H1 (cell line): ENCODE measurements around the gene SLC37A2. TPM values are rescaled to one million over a fixed set of nuclear protein-coding genes. Genes with fewer than 3 reads are reported as not detected.

Source experiments
- CTCF ChIA-PET: fragments of 300-600 bp; sonication (Branson Sonifier 250); formaldehyde crosslinking; loops from one replicate; lab custom pipeline; 2021; ENCODE audit not compliant: partially characterized antibody; lab: Charles Lee
- POLR2A ChIA-PET: fragments of 300-600 bp; sonication (Branson Sonifier 250); formaldehyde crosslinking; loops from one replicate; lab custom pipeline; 2021; ENCODE audit warnings: inconsistent platforms; ENCODE audit not compliant: partially characterized antibody; lab: Charles Lee
- DNase-seq, 2 experiments: peaks; one replicate each; pipeline versions ENCODE4 v3.0.0 to v3.0.0-alpha.2; 2010 to 2022; ENCODE audit warnings: low spot score in 2 of 2, low read depth in 1 of 2, mixed read lengths in 1 of 2
- FAIRE-seq: peaks from 2 replicates; lab custom pipeline; 2011; peaks lifted over from hg19 to GRCh38; lab: Jason Lieb, UNC
- H2AFZ ChIP-seq: 2 replicates; pipeline ENCODE4 v1.8.1; 2012; ENCODE audit warnings: low read length, inconsistent platforms
- H2AK5ac ChIP-seq: 2 replicates; pipeline ENCODE4 v1.6.1; 2013; ENCODE audit warnings: low read depth, low read length
- H2BK120ac ChIP-seq: replicated peaks from 2 replicates; pipeline ENCODE3; 2013; ENCODE audit warnings: low read depth, low read length, inconsistent platforms
- H2BK12ac ChIP-seq: 2 replicates; pipeline ENCODE4 v1.6.1; 2013; ENCODE audit warnings: low read depth, low read length
- H2BK15ac ChIP-seq: 2 replicates; pipeline ENCODE4 v1.6.1; 2013; ENCODE audit warnings: low read length
- H2BK20ac ChIP-seq: 2 replicates; pipeline ENCODE4 v1.6.1; 2013; ENCODE audit warnings: low read length
- H2BK5ac ChIP-seq: 2 replicates; pipeline ENCODE4 v1.6.1; 2013; ENCODE audit warnings: low read depth, low read length
- H3K14ac ChIP-seq: 2 replicates; pipeline ENCODE4 v1.6.1; 2013; ENCODE audit warnings: inconsistent platforms; ENCODE audit not compliant: insufficient read length
- H3K18ac ChIP-seq: 2 replicates; pipeline ENCODE4 v1.6.1; 2013; ENCODE audit warnings: low read length; ENCODE audit errors: extremely low read depth
- H3K23ac ChIP-seq: 2 replicates; pipeline ENCODE4 v1.6.1; 2013; ENCODE audit warnings: inconsistent platforms; ENCODE audit not compliant: insufficient read length
- H3K23me2 ChIP-seq: 2 replicates; pipeline ENCODE4 v1.6.1; 2013; ENCODE audit warnings: low read depth, low read length
- H3K27ac ChIP-seq: 2 replicates; pipeline ENCODE4 v1.6.1; 2011; ENCODE audit warnings: low read depth, low read length, inconsistent platforms
- H3K27me3 ChIP-seq, 4 experiments: replicated peaks in 1 of 4; 1 replicate in 1 of 4; 2 replicates in 3 of 4; pipeline versions ENCODE4 v1.6.1 to v1.8.1; 2011 to 2013; ENCODE audit warnings: low read length in 3 of 4, mild to moderate bottlenecking in 3 of 4, inconsistent platforms in 2 of 4, mixed read lengths in 2 of 4, moderate library complexity in 1 of 4; ENCODE audit not compliant: control insufficient read depth in 3 of 4, insufficient read depth in 3 of 4; ENCODE audit errors: extremely low read depth in 1 of 4
- H3K36me3 ChIP-seq, 4 experiments: 2 replicates each; pipeline versions ENCODE4 v1.6.1 to v1.8.1; 2011 to 2013; ENCODE audit warnings: mild to moderate bottlenecking in 4 of 4, low read length in 3 of 4, moderate library complexity in 2 of 4, control low read depth in 1 of 4, inconsistent platforms in 1 of 4; ENCODE audit not compliant: insufficient read depth in 4 of 4, control insufficient read depth in 2 of 4
- H3K4ac ChIP-seq: replicated peaks from 2 replicates; pipeline ENCODE3; 2013; ENCODE audit warnings: low read length, low read depth, mixed read lengths, inconsistent platforms; ENCODE audit not compliant: insufficient read length
- H3K4me1 ChIP-seq, 4 experiments: replicated peaks in 1 of 4; 1 replicate in 1 of 4; 2 replicates in 3 of 4; pipeline versions ENCODE4 v1.6.1 to v1.8.1; 2011 to 2013; ENCODE audit warnings: low read length in 3 of 4, inconsistent platforms in 2 of 4, mixed read lengths in 1 of 4; ENCODE audit not compliant: insufficient read depth in 4 of 4, control insufficient read depth in 3 of 4
- H3K4me2 ChIP-seq, 2 experiments: 2 replicates each; pipeline versions ENCODE4 v1.6.1 to v1.8.1; 2011 to 2013; ENCODE audit warnings: low read depth in 2 of 2, low read length in 2 of 2, control low read depth in 1 of 2, inconsistent platforms in 1 of 2, mild to moderate bottlenecking in 1 of 2; ENCODE audit not compliant: insufficient read depth in 1 of 2
- H3K4me3 ChIP-seq, 4 experiments: fragments of 200-600, 300-600 bp in 1 of 4; sonication (generic), shearing (Covaris generic), sonication (Bioruptor Twin) in 1 of 4; 2 replicates each; pipeline versions ENCODE4 v1.5.1 to v1.8.1; 2011 to 2016; ENCODE audit warnings: low read length in 4 of 4, low read depth in 3 of 4, control low read depth in 2 of 4, inconsistent platforms in 2 of 4, mild to moderate bottlenecking in 2 of 4, mixed read lengths in 1 of 4, moderate library complexity in 1 of 4; ENCODE audit not compliant: insufficient read depth in 2 of 4; ENCODE audit errors: extremely low read depth in 1 of 4
- H3K56ac ChIP-seq: replicated peaks from 2 replicates; pipeline ENCODE3; 2013; ENCODE audit warnings: low read depth, mild to moderate bottlenecking, mixed read lengths, low read length, inconsistent platforms; ENCODE audit not compliant: insufficient read length
- H3K79me1 ChIP-seq: 2 replicates; pipeline ENCODE4 v1.6.1; 2013; ENCODE audit warnings: low read depth, low read length, control low read depth
- H3K79me2 ChIP-seq, 2 experiments: 2 replicates each; pipeline versions ENCODE4 v1.6.1 to v1.8.1; 2012 to 2013; ENCODE audit warnings: low read length in 2 of 2, mild to moderate bottlenecking in 2 of 2, inconsistent platforms in 1 of 2; ENCODE audit not compliant: insufficient read depth in 2 of 2, control insufficient read depth in 1 of 2
- H3K9ac ChIP-seq, 4 experiments: replicated peaks in 1 of 4; 1 replicate in 1 of 4; 2 replicates in 3 of 4; pipeline versions ENCODE4 v1.6.1 to v1.8.1; 2011 to 2013; ENCODE audit warnings: low read depth in 3 of 4, low read length in 3 of 4, control low read depth in 2 of 4, mild to moderate bottlenecking in 2 of 4, moderate library complexity in 2 of 4, inconsistent platforms in 1 of 4; ENCODE audit errors: extremely low read depth in 1 of 4
- H3K9me3 ChIP-seq, 2 experiments: 2 replicates each; pipeline versions ENCODE4 v1.6.1 to v1.8.1; 2012 to 2013; ENCODE audit warnings: mild to moderate bottlenecking in 2 of 2, moderate library complexity in 2 of 2, control low read depth in 1 of 2, inconsistent platforms in 1 of 2, low read depth in 1 of 2, low read length in 1 of 2, mixed read lengths in 1 of 2; ENCODE audit not compliant: insufficient read depth in 2 of 2
- H4K20me1 ChIP-seq, 2 experiments: replicated peaks in 1 of 2; 2 replicates each; pipeline versions ENCODE3 to v1.8.1; 2011 to 2013; ENCODE audit warnings: inconsistent platforms in 2 of 2, low read length in 2 of 2, mild to moderate bottlenecking in 1 of 2; ENCODE audit not compliant: insufficient read depth in 2 of 2, control insufficient read depth in 1 of 2
- H4K5ac ChIP-seq: 2 replicates; pipeline ENCODE4 v1.6.1; 2013; ENCODE audit warnings: low read length, low read depth, mixed read lengths, inconsistent platforms; ENCODE audit not compliant: insufficient read length
- H4K8ac ChIP-seq: 2 replicates; pipeline ENCODE4 v1.8.0; 2013; ENCODE audit warnings: mild to moderate bottlenecking, moderate library complexity, low read length, inconsistent platforms; ENCODE audit not compliant: insufficient read depth; ENCODE audit errors: extremely low read depth
- H4K91ac ChIP-seq: replicated peaks from 2 replicates; pipeline ENCODE3; 2013; ENCODE audit warnings: low read length, mixed read lengths, inconsistent platforms; ENCODE audit not compliant: insufficient read length
- EZH2 ChIP-seq: fragments of 200-600 bp; sonication (generic); IDR thresholded peaks from 2 replicates; pipeline ENCODE4 v1.7.1; 2012; ENCODE audit warnings: low read depth, mild to moderate bottlenecking, moderate library complexity, low read length, inconsistent platforms; ENCODE audit not compliant: severe bottlenecking
- NRF1 ChIP-seq: IDR thresholded peaks from 2 replicates; pipeline ENCODE4 v1.6.1; 2011; ENCODE audit warnings: mild to moderate bottlenecking, low read depth, low read length, improper control_type of control experiment
- PHF8 ChIP-seq: fragments of 200-600 bp; sonication (generic); conservative IDR thresholded peaks from 2 replicates; pipeline ENCODE4 v1.7.1; 2012; ENCODE audit warnings: low read depth, mild to moderate bottlenecking, inconsistent platforms, low read length, moderate library complexity
- RBBP5 ChIP-seq: IDR thresholded peaks from 2 replicates; pipeline ENCODE4 v1.7.1; 2012; ENCODE audit warnings: low read depth, mild to moderate bottlenecking, inconsistent platforms, low read length, moderate library complexity, borderline replicate concordance
- RFX5 ChIP-seq: IDR thresholded peaks from 2 replicates; pipeline ENCODE4 v1.6.1; 2011; ENCODE audit warnings: low read depth, low read length, improper control_type of control experiment, borderline replicate concordance
- RXRA ChIP-seq: IDR thresholded peaks from 2 replicates; pipeline ENCODE4 v1.6.1; 2011; ENCODE audit warnings: low read depth, mild to moderate bottlenecking, low read length, moderate library complexity; ENCODE audit not compliant: insufficient read depth
- SP1 ChIP-seq: IDR thresholded peaks from 2 replicates; pipeline ENCODE4 v1.6.1; 2011; ENCODE audit warnings: low read depth, low read length
- SP4 ChIP-seq: IDR thresholded peaks from 2 replicates; pipeline ENCODE4 v1.6.1; 2012; ENCODE audit warnings: low read length, inconsistent platforms
- TAF7 ChIP-seq: optimal IDR thresholded peaks from 2 replicates; pipeline ENCODE3; 2011; ENCODE audit warnings: low read depth, mild to moderate bottlenecking, inconsistent platforms, low read length, moderate library complexity, borderline replicate concordance
- WGBS, 2 experiments: shearing (Covaris generic) in 1 of 2; methylation state at CpG; one replicate each; pipeline versions ENCODE4 v1.1.6 to v1.1.7; 2013 to 2015; ENCODE audit warnings: low lambda C conversion rate in 2 of 2, mixed read lengths in 2 of 2, inconsistent platforms in 1 of 2, low coverage in 1 of 2, missing lambda C conversion rate in 1 of 2; ENCODE audit not compliant: insufficient replicate concordance in 2 of 2, insufficient coverage in 1 of 2, insufficient read length in 1 of 2; ENCODE audit errors: extremely low coverage in 1 of 2, missing lambda C conversion rate in 1 of 2; 5-methylcytosine and 5-hydroxymethylcytosine counted together
- polyA plus RNA-seq, 7 experiments: library from polyadenylated mRNA; depleted of rRNA in 3 of 7; stranded (reverse) in 5 of 7; unstranded in 2 of 7; fragments of >200 nt in 5 of 7; fragments of 200-250 nt in 2 of 7; gene quantifications; 1 replicate in 5 of 7; 2 replicates in 1 of 7; 4 replicates in 1 of 7; pipeline versions ENCODE4 v1.2.1 to v1.2.3, GENCODE V29; 2011 to 2013; ENCODE audit warnings: missing spikeins in 2 of 7, mixed read lengths in 2 of 7
- total RNA-seq: library from RNA; stranded (reverse); fragmentation: NEBNext Ultra II Directional; extraction: Animal tissue kit (Norgen Biotek cat#: 25700); gene quantifications from 2 replicates; pipeline ENCODE4 v1.2.1, GENCODE V29; 2021

Gene SLC37A2
- total and polyA plus RNA-seq, 2 of the 8 experiments (the other 6 are each of a cell fraction or from before 2014, with no cell fraction given): 1.3 to 1.9 TPM

DNA sequence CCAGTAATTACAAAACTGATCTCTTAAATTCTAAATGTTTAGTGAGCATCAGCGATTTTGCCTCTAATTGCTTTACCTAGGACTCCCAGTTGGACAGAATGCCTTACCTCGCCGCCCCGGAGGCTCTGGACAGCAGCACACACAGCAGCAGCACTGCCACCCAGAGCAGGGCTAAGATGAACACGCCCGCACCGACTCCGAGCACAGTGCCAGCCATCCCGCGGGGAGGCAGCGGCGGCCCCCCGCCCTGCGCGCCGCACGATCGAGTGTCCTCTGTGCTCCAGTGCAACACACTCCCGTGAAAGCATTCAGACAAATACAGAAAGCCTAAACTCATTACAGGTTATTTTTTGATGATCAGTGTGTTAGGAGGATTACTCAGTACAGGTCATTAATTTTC, 38.9 kb downstream of the SLC37A2 start:
- no peaks in the 10 kb centered on the region for H3K23me2 ChIP-seq
- FAIRE-seq (no peak), DNase-seq (no peak)
- no peak overlapping the region for H2BK5ac ChIP-seq
- no peaks in the 10 kb centered on the region for H4K20me1 ChIP-seq
- H2AK5ac ChIP-seq: no peak overlapping the region
- H3K4me2 ChIP-seq: no peak overlapping the region
- H3K4ac ChIP-seq: no peak overlapping the region
- H3K27ac ChIP-seq: no peak overlapping the region
- no peak overlapping the region for H3K56ac ChIP-seq
- no peak overlapping the region for H2BK20ac ChIP-seq
- ChIA-PET CTCF (interaction anchor here (1.2 to 2.1 kb wide), 3 partner anchors 8 to 12 kb away, joined by 3 to 9 read pairs (median 7); no protein-coding TSS in a partner anchor), POLR2A (interaction anchor here (0.6 kb wide), 1 partner anchor 65 kb away, joined by 3 read pairs; no protein-coding TSS in a partner anchor)
- no peak overlapping the region for H3K18ac ChIP-seq
- H3K36me3 ChIP-seq: peaks cover 0 to 22% (median 8%) of the 10 kb centered on the region in 4 experiments; a peak in 6 of 8 replicates
- H3K9ac ChIP-seq: no peak overlapping the region
- no peak overlapping the region for H2BK120ac ChIP-seq
- no peak overlapping the region for H4K91ac ChIP-seq
- H3K79me1 ChIP-seq: no peaks in the 10 kb centered on the region; the same call in 1 of the 2 replicates
- H3K4me3 ChIP-seq: no peak overlapping the region
- no peak overlapping the region for H2BK15ac ChIP-seq
- H3K79me2 ChIP-seq: 0 out of 4 replicates have a peak, but pooled peaks cover 0 to 7% of the 10 kb centered on the region in 2 experiments
- H2BK12ac ChIP-seq: no peak overlapping the region
- H2AFZ ChIP-seq: no peak overlapping the region
- H3K4me1 ChIP-seq: no peaks in the 10 kb centered on the region; a peak in 2 of 7 replicates
- no peak overlapping the region for H3K23ac ChIP-seq
- no peak overlapping the region for H3K14ac ChIP-seq
- H3K27me3 ChIP-seq: no peaks in the 10 kb centered on the region
- WGBS, 2 experiments: 92% methylated on average over 19 of the region's 19 CpGs; no CpG with 5 or more reads in 1 of the 2 experiments
- no peak for TF ChIP-seq RBBP5
- no peak for TF ChIP-seq RFX5
- no peak for TF ChIP-seq RXRA
- no peak for TF ChIP-seq TAF7
- TF ChIP-seq SP1: no peak
- TF ChIP-seq PHF8: no peak
- TF ChIP-seq SP4: no peak
- TF ChIP-seq NRF1: no peak
- no peak for TF ChIP-seq EZH2
- H4K8ac ChIP-seq: no peak overlapping the region
- H4K5ac ChIP-seq: no peak overlapping the region
- peaks cover 13 to 16% of the 10 kb centered on the region in 2 experiments for H3K9me3 ChIP-seq
